GM21528 (cell line): Measurements from ENCODE around the gene ELAC1.
A peak's percentile ranks its signal among the peaks of the same experiment; 100 is the strongest.

Experiments used
- ATAC-seq: cut with Tn5 transposase; IDR thresholded peaks from one replicate; pipeline ENCODE4 v1.9.1; 2021; ENCODE audit warnings: mild to moderate bottlenecking, moderate library complexity; ENCODE audit not compliant: unreplicated experiment, low FRiP score

ELAC1 gene

DNA sequence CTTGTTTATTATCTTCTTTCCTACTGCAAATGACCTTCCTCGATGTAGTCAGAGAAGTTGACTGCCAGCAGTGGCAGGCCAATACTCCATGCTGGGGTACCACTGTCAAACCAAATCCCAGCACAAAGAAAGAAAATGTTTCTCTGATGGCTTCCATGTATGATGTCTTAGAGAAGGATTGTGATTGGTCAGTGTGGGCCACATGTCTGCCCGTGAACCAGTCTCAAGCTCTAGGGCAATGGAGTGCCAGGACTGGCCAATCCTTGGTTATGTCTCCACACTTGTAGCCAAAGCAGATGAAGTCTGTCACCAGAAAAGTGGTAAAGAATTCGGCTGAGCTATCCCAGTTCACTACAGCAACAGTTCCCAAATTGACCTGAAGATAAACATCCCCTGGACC lies 44.6 kb downstream of the ELAC1 start:
- ATAC-seq: no peak

DNA sequence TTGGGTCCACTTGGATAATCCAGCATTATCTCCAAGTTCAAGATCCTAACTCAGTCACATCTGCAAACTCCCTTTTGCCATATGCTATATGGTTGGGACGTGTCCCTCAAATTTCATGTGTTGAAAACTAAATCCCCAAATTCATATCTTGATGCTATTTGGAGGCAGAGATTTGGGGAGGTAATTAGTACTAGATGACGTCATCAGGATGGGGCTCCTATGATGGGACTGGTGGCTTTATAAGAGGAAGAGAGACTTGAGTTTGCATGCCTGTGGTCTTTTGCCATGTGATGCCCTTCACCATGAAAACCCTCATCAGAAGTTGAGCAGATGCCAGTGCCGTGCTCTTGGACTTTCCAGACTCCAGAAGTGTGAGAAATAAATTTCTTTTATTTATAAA lies 45.4 kb downstream of the ELAC1 start:
- no peak for ATAC-seq

DNA sequence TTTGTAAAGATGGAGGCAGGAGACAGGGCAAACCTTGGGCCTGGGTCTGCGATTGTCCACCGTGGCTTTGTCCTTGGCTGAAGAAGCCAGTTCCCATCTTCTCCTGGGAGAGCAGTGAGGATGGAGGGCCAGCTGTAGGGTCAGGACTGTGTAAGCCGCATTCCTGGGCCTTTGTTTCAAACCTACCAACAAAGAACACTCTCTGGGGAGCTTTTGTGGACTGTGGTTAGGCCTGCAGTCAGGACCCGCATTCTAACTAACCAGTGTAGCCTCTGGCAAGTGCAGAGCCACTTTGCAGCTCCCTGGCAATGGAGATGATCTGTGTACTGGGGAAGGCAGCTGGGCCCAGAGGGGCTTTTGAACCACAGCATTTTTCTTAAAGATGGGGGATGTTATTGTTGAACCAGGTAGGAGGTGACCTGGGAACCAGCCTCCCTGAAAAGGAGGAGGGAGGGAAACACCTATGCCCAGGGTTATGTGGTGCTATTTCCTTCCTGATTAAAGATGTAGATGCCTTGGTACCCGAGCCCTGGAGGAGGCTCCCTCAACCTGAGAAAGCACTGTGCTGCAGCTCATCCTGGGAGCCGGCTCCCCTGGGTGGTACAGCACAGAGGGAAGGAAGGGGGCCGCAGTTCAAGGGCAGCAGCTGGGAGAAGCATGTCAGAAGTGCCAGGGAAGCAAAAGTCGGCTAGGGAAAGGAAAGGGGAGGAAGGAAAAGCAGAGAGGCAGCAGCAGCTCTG lies 49.5 kb downstream of the ELAC1 start:
- ATAC-seq: no peak

DNA sequence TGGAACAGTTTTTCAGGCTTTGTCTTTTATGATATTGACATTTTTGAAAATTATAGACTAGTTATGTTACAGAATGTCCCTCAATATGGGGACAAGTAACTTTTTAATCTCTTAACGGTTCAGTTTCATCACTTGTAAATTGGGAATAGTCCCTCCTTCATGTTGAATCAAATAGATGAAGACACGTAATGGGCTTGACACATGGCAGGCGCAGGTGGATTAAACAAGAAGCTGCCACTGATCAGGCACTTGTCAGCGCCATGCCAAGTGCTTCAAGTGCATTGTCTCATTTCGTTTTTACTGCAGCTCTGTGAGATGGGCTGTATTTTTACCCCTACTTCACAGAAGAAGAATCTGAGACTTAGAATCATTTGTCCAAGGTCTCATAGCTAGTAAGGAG lies 52.7 kb downstream of the ELAC1 start:
- no peak for ATAC-seq

DNA sequence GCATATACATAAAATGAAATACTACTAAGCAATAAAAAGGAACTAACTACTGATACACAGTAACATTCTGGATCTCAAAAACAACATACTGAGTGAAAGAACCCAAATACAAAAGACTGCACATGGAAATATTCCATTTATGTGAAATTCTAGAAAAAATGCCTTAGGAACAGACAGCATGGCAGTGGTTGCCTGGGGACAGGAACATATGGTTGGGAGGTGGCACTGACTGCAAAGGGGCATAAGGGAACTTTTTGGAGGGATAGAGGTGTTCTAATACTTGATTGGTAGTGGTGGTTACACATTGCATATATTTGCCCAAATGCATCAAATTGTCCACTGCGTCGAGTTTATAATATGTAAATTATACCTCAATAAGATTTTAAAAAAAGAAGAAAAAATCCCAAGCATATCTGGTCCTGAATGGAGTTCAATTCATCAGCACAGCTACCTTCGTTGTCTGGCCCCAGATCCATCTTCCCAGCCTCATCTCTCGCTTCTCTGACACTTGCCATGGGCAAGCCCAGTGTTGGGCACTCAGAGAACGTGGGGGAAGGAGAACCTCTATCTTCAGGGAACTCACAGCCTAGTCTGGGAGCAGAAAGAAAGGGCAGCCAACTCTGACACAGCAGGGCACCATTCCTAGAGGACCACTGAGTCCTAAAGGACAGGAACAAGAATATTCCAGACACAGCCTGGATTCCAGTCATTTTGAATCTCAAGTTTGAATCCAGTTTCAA lies 53.6 kb downstream of the ELAC1 start:
- no peak for ATAC-seq

DNA sequence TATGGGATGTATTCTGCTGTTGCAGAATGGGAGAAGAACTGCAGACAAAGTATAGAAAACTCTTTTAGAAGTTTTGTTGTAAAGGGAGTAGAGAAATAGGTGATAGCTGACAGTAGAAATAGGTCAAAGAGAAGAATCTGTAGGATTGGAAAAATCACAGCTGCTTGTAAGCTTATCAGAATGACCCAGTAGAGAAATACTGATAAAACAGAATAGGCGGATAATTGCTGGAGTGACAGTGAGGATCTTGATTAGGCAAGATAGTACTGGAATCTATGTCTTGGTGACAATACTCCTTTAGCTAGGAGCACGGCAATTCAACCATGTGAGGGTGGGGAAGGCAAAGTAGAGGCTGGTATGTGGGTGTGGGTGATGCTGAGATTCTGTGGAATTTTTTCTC lies 57.7 kb downstream of the ELAC1 start:
- ATAC-seq: no peak

DNA sequence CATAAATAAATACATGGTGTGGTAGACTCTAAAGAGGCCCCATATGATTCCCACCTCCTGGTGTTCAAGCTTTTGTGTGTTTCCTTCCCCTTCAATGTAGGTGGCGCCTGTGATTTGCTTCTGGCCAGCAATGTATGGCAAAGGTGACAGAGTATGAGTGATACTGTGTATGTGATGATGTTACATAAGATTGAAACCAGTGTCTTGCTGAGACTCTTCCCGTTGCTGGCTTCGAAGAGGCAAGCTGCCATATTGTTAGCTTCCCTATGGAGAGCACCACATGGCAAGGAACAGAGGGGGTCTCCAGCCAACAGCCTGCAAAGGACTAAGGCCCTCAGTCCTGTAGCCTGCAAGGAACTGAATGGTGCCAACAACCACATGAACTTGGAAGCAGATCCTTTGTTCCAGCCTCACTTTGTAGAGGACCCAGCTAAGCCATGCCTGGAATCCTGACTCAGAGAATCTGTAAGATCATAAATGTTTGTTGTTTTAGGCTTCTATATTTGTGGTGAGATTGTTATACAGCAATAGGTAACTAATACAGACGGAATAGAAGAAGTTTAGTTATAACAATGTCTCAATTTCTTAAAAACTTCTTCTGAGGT lies 60.5 kb downstream of the ELAC1 start:
- no peak for ATAC-seq

DNA sequence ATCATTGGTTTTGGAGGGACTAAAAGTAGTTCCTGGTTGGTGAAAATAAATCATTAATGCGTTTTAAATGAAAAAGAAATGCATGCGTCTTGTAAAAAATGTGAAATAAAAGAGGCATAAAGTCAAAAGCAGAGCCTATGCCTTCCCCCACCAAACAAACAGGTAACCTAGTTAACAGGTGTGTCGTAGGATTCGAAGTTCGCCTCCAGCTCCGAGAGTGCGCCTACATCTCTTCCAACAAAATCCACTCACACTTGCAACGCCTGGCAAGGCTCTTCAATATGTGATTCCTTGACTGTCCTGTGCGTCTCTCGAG lies 61.5 kb downstream of the ELAC1 start:
- ATAC-seq: no peak

DNA sequence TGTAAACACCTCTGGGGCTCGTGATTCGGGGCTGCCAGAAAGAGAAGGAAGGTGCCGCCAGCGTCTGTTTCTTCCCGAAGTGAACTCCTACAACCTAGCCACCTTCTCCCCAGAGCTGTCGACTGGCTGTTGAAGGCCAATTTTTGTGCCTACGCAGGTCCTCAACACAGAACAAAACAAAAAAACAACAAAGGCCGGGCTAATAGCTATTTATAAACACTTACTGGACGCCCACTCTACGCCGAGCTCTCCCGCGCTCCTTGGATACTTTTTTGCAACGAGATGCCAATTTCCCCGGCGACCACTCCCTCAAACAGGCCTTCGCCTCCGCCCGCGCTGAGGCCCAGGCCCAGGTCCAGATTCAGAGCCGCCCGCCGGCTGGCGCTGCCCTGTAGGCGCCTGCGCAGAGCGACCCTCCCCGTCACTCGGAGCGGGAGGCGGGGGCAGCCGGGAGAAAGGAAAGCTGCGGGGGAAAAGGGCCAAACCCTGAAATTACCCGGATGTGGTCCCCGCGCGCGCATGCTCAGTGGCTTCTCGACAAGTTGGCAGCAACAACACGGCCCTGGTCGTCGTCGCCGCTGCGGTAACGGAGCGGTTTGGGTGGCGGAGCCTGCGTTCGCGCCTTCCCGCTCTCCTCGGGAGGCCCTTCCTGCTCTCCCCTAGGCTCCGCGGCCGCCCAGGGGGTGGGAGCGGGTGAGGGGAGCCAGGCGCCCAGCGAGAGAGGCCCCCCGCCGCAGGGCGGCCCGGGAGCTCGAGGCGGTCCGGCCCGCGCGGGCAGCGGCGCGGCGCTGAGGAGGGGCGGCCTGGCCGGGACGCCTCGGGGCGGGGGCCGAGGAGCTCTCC lies 62.1 kb downstream of the ELAC1 start, which contains the start of gene SMAD4:
Gene SMAD4, plus strand, starts transcription at position 520 of the 843 bp plus-strand sequence. CDS start 16,834 bp downstream, outside the sequence.
- peak; percentile 81 for ATAC-seq

DNA sequence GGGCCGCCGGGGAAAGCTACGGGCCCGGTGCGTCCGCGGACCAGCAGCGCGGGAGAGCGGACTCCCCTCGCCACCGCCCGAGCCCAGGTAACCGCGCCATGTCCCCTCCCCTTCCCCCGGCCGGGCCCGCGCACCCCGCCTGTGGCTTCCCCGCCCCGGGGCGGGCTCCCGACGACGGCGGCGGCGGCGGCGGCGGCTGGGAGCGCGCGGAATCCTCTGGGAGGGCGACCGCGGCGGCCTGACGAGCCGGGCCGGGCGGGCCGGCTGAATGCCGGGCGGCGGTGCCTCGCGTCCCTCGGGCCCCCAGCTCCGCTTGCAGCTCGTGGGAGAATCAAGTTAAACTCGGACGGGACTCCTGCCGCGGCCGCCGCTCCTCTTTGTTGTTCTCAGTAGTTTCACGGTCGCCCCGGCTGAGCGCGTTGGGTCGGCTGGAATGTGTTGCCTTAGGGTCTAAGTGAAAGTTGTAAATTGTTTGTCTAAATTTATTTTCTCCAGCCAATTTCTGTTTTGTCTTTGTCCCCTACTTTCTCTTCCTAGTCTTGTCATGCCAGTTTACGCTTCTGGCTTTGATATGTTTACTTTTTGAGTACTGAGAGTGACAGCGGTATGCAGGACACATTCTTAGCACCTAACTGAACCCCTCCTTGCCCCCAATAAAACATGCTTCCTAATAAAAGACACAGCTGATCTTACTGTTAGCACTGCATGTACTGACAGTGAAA lies 62.9 kb downstream of the ELAC1 start:
- peak; percentile 56 for ATAC-seq

DNA sequence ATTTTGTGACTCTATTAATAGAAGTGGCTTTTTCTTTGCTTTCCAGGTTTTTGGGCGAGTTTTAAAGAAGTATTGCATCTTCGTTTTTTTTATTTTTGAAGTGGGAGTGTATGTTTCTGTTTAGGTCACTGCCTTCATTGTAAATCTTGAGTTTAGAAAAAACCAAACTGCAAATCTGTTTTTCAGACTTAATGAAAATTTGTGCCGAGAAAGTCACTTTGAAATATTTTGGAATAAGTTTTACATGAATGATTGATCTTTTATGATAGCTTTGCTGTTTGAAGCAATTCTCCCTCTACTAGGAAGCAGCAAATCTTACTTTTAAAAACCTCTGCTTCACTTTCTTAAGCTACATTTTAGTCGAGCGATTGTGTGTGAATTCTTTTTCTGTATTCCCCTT lies 64.4 kb downstream of the ELAC1 start:
- no peak for ATAC-seq

DNA sequence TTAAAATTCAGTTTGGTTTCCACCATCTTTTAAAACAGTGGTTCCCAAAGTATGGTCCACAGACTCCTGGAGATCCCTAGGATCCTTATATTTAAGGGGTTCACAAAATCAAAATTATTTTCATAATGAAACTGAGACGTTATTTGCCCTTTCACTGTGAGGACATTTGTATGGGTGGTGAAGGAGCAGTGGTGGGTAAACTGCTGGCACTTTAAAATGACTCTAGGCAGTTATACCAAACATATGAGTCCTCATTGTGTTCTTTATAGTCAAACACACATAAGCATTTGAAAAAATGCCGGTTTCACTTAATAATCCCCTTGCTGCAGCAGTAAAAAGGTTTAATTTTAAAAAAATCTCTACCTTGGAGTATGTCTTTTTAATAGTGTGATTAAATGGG lies 69.4 kb downstream of the ELAC1 start:
- no peak for ATAC-seq
